ENCODE measurements around the gene POLG2. TPM values are rescaled to one million over a fixed set of nuclear protein-coding genes. Genes with fewer than 3 reads are reported as not detected.
A peak's percentile ranks its signal among the peaks of the same experiment; 100 is the strongest.
"Not testable (repeated sequence)": the region's sequence is repeated elsewhere in the genome, so short reads cannot be mapped to it uniquely, and the experiment has no call there.

The POLG2 gene
- total RNA-seq, 1 experiment from 2014 or later = 29.1 TPM

GRCh38 chr17:64491034-64491860 lies 5.6 kb downstream of the POLG2 start:
- DNase-seq (ENCODE audit: extremely low read depth, low read depth) = no peak

DNA sequence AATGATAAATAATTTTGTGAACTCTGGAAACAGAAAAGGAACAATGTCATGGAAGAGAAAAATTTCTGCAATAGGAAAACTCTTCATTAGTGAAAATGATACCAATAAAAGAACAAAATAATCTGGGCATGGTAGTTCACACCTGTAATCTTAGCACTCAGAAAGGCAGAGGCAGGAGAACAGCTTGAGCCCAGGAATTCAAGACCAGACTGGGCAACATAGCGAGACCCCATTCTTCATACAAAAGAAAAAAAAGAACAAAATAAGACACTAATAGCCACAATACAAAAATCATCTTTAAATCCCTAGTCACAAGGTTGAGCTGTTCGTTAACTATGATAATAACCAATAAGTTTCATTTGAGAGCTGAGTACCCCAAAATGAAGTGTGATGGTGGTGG lies 8.6 kb downstream of the POLG2 start:
- DNase-seq (ENCODE audit: extremely low read depth, low read depth) = no peak

DNA sequence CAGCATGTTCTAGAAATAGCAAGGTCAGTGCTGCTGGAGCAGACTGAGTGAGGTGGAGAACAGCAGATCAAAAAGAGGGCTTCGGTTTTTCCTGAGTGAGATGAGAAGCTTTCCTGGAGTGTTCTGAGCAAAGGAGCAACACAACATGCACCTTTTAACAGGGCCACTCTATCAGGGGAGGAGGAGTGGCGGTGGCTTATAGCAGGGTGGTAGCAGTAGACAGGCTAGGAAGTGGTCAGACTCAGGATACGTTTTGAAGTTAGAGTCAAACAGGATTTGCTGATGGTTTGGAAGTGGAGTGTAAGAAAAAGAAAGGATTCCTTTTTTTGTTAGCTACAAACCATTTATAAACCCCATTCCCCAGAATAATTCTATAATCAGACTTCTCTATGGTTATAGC lies 12.5 kb downstream of the POLG2 start:
- no peak for DNase-seq (ENCODE audit: extremely low read depth, low read depth)

DNA sequence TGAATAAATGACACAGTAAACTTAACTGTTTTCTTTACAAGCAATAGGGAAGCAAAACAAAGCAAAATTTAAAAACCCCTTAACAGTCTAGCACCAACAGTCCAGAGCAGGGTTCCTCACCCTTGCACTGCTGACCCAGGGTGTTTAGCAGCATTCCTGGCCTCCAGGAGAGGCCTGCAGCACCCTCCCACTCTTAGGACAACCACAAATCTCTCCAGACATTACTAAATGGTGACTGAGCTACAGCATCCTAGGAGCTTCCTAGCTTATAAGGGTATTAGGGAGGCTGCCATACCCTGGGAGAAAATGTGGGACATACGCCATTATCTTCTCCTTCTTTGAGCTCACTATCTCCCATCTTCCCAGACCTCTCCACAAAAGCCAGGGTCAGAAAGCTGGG lies 15.9 kb downstream of the POLG2 start:
- no peak for DNase-seq (ENCODE audit: extremely low read depth, low read depth)

- DNase-seq (ENCODE audit: extremely low read depth, low read depth) = no peak
Observed at GRCh38 chr17:64477849-64478248, 19.0 kb downstream of the POLG2 start.

- no peak for DNase-seq (ENCODE audit: extremely low read depth, low read depth)
Observed at GRCh38 chr17:64472564-64472963, 24.3 kb downstream of the POLG2 start.

GRCh38 chr17:64471440-64471839 lies 25.4 kb downstream of the POLG2 start:
- DNase-seq (ENCODE audit: extremely low read depth, low read depth) = no peak

- DNase-seq (ENCODE audit: extremely low read depth, low read depth) = no peak
Observed at GRCh38 chr17:64470625-64471024, 26.2 kb downstream of the POLG2 start.

DNA sequence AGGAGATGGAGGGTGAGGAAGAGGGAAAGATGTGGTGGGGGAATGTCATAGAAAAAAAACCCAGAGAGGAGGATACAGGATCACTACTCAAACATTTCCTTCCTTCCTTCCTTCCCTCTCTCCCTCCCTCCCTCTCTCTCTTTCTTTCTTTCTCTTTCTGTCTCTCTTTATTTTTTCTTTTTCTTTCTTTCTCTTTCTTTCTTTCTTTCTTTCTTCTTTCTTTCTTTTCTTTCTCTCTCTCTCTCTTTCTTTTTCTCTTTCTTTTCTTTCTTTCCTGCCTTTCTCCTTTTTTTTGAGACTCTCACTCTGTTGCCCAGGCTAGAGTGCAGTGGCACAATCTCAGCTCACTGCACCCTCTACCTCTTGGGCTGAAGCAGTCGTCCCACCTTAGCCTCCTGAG lies 30.0 kb downstream of the POLG2 start:
- not testable (repeated sequence) for DNase-seq (ENCODE audit: extremely low read depth, low read depth)

DNA sequence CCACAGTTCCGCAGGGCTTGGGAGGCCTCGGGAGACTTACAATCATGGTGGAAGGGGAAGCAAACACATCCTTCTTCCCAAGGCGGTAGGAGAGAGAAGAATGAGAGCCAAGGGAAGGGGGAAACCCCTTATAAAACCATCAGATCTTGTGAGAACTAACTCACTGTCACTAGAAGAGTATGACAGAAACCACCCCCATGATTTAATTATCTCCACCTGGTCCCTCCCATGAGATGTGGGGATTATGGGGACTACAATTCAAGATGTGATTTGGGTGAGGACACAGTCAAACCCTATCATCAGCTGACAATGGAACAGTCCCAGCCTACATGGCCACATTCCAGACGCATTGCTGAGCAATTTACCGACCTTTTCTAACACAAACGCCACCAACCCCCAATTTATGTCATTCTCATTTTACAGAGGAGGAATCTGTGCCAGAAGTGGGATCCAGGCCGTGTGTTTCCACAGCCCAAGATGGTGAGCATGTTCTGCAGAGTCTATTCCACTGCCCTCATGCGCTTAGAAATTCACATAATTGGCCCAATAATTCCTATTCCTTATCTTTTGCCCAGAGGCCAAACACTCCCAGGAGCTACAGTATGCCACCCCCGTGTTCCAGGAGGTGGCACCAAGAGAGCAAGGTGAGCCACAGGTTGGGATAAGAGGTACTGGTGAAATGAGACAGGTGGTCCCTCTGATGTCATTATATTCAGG lies 30.7 kb downstream of the POLG2 start:
- DNase-seq (ENCODE audit: extremely low read depth, low read depth) = no peak

GRCh38 chr17:64461788-64462187 lies 35.1 kb downstream of the POLG2 start:
- no peak for DNase-seq (ENCODE audit: extremely low read depth, low read depth)

DNA sequence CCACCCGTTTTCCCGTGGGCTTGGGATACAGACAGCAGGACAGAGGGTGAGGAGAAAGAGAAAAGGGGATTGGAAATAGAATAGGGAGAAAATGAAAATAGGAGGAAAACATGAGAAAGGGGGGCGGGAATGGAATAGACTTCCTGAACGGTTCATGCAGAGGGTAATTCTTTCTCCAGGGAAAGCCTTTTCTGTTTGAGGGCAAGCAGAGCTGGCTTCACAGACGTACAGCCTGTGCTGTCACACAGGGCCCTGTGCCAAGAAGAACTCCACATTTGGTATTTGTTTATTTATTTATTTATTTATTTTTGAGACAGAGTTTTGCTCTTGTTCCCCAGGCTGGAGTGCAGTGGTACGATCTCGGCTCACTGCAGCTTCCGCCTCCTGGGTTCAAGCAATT lies 35.9 kb downstream of the POLG2 start:
- DNase-seq (ENCODE audit: extremely low read depth, low read depth) = no peak

DNA sequence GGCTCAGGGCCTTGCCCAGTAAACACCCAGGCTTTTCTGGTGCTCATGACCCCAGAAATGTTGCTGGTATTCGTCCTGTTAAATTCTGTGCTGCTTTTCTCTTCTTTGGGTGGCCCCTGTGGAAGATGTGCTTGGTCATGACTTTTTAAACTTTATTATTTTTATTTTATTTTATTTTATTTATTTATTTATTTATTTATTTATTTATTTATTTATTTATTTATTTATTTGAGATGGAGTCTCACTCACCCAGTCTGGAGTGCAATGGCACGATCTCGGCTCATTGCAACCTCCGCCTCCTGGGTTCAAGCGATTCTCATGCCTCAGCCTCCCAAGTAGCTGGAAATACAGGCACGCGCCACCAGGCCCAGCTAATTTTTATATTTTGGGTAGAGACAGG lies 37.0 kb downstream of the POLG2 start:
- not testable (repeated sequence) for DNase-seq (ENCODE audit: extremely low read depth, low read depth)

DNA sequence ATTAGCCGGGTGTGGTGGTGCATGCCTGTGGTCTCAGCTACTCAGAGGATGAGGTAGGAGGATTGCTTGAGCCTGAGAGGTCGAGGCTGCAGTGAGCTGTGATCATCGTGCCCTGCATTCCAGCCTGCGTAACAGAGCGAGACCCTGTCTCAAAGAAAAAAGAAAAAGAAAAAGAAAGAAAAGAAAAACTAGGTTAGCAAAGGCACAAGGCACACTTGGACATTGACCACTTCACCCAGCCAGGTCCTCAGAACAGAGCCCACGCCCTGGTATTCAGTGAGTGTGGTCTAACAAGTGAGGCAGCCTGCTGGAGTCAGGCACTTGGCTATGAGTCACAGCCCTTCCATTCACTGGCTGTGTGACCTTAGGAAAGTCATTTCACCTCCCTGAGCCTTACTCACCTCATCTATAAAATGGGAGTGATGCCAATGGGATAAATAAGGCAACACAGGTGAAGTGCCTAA lies 37.5 kb downstream of the POLG2 start:
- no peak for DNase-seq (ENCODE audit: extremely low read depth, low read depth)

GRCh38 chr17:64458756-64459155 lies 38.1 kb downstream of the POLG2 start:
- DNase-seq (ENCODE audit: extremely low read depth, low read depth) = no peak

GRCh38 chr17:64457156-64457555 lies 39.7 kb downstream of the POLG2 start:
- no peak for DNase-seq (ENCODE audit: extremely low read depth, low read depth)

- DNase-seq (ENCODE audit: extremely low read depth, low read depth) = no peak
Observed at GRCh38 chr17:64455993-64456885, 40.6 kb downstream of the POLG2 start.

- no peak for DNase-seq (ENCODE audit: extremely low read depth, low read depth)
Observed at GRCh38 chr17:64449545-64449944, 47.3 kb downstream of the POLG2 start.

- DNase-seq (ENCODE audit: extremely low read depth, low read depth) = peak; percentile 3
Observed at GRCh38 chr17:64448665-64449512, 48.0 kb downstream of the POLG2 start, which contains the start of gene MILR1. MILR1 (plus strand) TSS chr17:64449115; CDS start chr17:64449169, 54 bp downstream.

DNA sequence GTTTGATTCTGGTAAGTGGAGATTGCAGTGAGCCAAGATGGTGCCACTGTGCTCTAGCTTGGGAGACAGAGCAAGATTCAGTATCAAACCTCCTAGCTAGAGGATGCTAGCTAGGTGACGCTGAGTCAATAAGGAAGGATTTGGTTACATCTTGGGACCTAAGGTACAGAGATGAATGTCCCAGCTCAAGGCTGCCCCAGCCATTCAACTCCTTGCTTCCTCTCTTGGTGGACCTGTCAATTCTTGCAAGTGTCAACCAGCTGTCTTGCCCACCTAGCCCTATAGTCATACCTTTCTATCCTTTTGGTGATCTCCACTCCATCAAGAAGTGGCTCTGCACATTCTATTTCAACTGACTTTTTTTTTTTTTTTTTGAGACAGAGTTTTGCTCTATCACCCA lies 49.3 kb downstream of the POLG2 start:
- no peak for DNase-seq (ENCODE audit: extremely low read depth, low read depth)
